ENCODE measurements around the gene PPP6C. TPM values are rescaled to one million over a fixed set of nuclear protein-coding genes. Genes with fewer than 3 reads are reported as not detected.
A peak's percentile ranks its signal among the peaks of the same experiment; 100 is the strongest.

Gene PPP6C
- total RNA-seq, 1 donor = 40.9 TPM

- no peak for DNase-seq (ENCODE audit: insufficient read length, low spot score, missing footprints)
- H2AFZ ChIP-seq (ENCODE audit: low read length) = no peak overlapping the region
- H3K79me2 ChIP-seq (ENCODE audit: insufficient read depth, low read length) = peaks cover 97% of the 10 kb centered on the region
- peaks cover 2% of the 10 kb centered on the region for H3K4me1 ChIP-seq (ENCODE audit: insufficient read depth, low read length)
- peaks cover 33% of the 10 kb centered on the region for H4K20me1 ChIP-seq (ENCODE audit: insufficient read depth, low read length)
- H3K4me2 ChIP-seq (ENCODE audit: insufficient read depth, low read length) = no peak overlapping the region
- no peaks in the 10 kb centered on the region for H3K27me3 ChIP-seq (ENCODE audit: insufficient read depth, low read length)
- no peak overlapping the region for H3K27ac ChIP-seq (ENCODE audit: low read depth, low read length)
- no peaks in the 10 kb centered on the region for H3K36me3 ChIP-seq (ENCODE audit: insufficient read depth, low read length)
- H3K4me3 ChIP-seq (ENCODE audit: insufficient read depth, low read length) = no peak overlapping the region
- no peak for TF ChIP-seq CTCF (IDR thresholded peaks at IDR 0.05; ENCODE audit: extremely low read depth, low read depth, low read length)
- no peaks in the 10 kb centered on the region for H3K9me3 ChIP-seq (ENCODE audit: low read depth, low read length)
Observed at GRCh38 chr9:125177888-125178287, 11.7 kb downstream of the PPP6C start.

- TF ChIP-seq CTCF (IDR thresholded peaks at IDR 0.05; ENCODE audit: extremely low read depth, low read depth, low read length) = no peak
- DNase-seq (ENCODE audit: insufficient read length, low spot score, missing footprints) = peak; percentile 60
- Histone ChIP-seq H3K27ac (ENCODE audit: low read depth, low read length) (no peak overlapping the region), H3K4me3 (ENCODE audit: insufficient read depth, low read length) (no peak overlapping the region), H3K27me3 (ENCODE audit: insufficient read depth, low read length) (no peaks in the 10 kb centered on the region), H3K36me3 (ENCODE audit: insufficient read depth, low read length) (no peaks in the 10 kb centered on the region), H2AFZ (ENCODE audit: low read length) (no peak overlapping the region), H3K4me2 (ENCODE audit: insufficient read depth, low read length) (no peak overlapping the region), H4K20me1 (ENCODE audit: insufficient read depth, low read length) (peaks cover 32% of the 10 kb centered on the region), H3K9me3 (ENCODE audit: low read depth, low read length) (no peaks in the 10 kb centered on the region), H3K79me2 (ENCODE audit: insufficient read depth, low read length) (peaks cover 97% of the 10 kb centered on the region), H3K4me1 (ENCODE audit: insufficient read depth, low read length) (peaks cover 4% of the 10 kb centered on the region)
Observed at GRCh38 chr9:125176636-125177035, 13.0 kb downstream of the PPP6C start.

GRCh38 chr9:125172031-125172755, 17.4 kb downstream of the PPP6C start:
- no peaks in the 10 kb centered on the region for H3K9me3 ChIP-seq (ENCODE audit: low read depth, low read length)
- H3K4me1 ChIP-seq (ENCODE audit: insufficient read depth, low read length) = peaks cover 8% of the 10 kb centered on the region
- TF ChIP-seq CTCF (IDR thresholded peaks at IDR 0.05; ENCODE audit: extremely low read depth, low read depth, low read length) = no peak
- no peak overlapping the region for H2AFZ ChIP-seq (ENCODE audit: low read length)
- no peak overlapping the region for H3K27ac ChIP-seq (ENCODE audit: low read depth, low read length)
- H3K4me2 ChIP-seq (ENCODE audit: insufficient read depth, low read length) = no peak overlapping the region
- peaks cover 76% of the 10 kb centered on the region for H3K79me2 ChIP-seq (ENCODE audit: insufficient read depth, low read length)
- no peaks in the 10 kb centered on the region for H3K27me3 ChIP-seq (ENCODE audit: insufficient read depth, low read length)
- DNase-seq (ENCODE audit: insufficient read length, low spot score, missing footprints) = no peak
- H3K36me3 ChIP-seq (ENCODE audit: insufficient read depth, low read length) = peaks cover 15% of the 10 kb centered on the region
- H4K20me1 ChIP-seq (ENCODE audit: insufficient read depth, low read length) = peaks cover 25% of the 10 kb centered on the region
- no peak overlapping the region for H3K4me3 ChIP-seq (ENCODE audit: insufficient read depth, low read length)

- Histone ChIP-seq H3K4me3 (ENCODE audit: insufficient read depth, low read length) (no peak overlapping the region), H3K27ac (ENCODE audit: low read depth, low read length) (no peak overlapping the region), H3K4me2 (ENCODE audit: insufficient read depth, low read length) (no peak overlapping the region), H4K20me1 (ENCODE audit: insufficient read depth, low read length) (peaks cover 20% of the 10 kb centered on the region), H2AFZ (ENCODE audit: low read length) (no peak overlapping the region), H3K36me3 (ENCODE audit: insufficient read depth, low read length) (peaks cover 15% of the 10 kb centered on the region), H3K9me3 (ENCODE audit: low read depth, low read length) (no peaks in the 10 kb centered on the region), H3K79me2 (ENCODE audit: insufficient read depth, low read length) (peaks cover 62% of the 10 kb centered on the region), H3K4me1 (ENCODE audit: insufficient read depth, low read length) (peaks cover 24% of the 10 kb centered on the region), H3K27me3 (ENCODE audit: insufficient read depth, low read length) (no peaks in the 10 kb centered on the region)
- no peak for TF ChIP-seq CTCF (IDR thresholded peaks at IDR 0.05; ENCODE audit: extremely low read depth, low read depth, low read length)
- peak; percentile 30 for DNase-seq (ENCODE audit: insufficient read length, low spot score, missing footprints)
Observed at GRCh38 chr9:125169895-125170294, 19.7 kb downstream of the PPP6C start.

Data from osteoblast (primary cell).